ENCODE measurements around the gene IGLL5. TPM values are rescaled to one million over a fixed set of nuclear protein-coding genes. Genes with fewer than 3 reads are reported as not detected.

IGLL5 gene
- total and polyA plus RNA-seq, 9 of the 15 experiments (the other 6 are each of a cell fraction or from before 2014, with no cell fraction given): not detected

DNA sequence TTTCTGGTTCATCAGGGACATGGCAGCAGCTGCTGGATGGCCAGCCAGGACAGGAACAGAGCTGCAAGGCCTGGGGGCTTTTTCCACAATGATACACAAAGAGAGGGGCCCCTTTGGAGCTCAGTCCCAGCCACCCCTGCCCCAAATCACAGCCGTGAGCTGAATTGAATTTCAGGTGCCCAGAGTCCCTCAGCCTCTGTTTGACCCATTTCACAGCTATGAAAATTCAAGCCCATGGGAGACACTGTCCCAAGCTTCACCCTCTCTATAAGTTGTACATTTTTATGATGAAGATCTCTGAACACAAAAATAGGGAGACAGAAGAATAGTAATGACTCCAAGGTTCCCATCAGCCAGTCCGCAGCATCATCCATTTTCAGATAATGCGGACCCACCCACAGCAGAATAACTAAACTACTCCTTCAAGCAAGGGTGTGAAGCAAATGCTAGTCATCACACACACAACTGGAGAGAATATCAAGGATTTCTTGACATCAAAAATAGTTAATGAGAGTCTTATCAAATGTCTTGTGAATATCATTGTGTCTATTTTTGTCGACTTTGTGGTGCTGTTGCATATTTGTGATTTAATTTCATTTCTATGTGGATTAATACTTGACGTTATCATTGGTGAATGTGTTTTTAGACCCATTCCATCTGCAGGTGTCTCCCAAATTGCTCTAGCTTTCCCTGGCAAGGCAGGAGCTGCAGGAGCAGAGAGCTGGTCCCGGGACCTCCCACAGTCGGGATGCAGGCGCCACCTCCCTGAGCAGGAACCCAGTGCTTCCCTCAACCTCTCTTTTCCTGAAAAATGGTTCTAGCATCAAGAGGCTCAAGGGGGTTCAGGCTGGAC lies 24.7 kb downstream of the IGLL5 start (continued):
- TF ChIP-seq, protein P1, sequence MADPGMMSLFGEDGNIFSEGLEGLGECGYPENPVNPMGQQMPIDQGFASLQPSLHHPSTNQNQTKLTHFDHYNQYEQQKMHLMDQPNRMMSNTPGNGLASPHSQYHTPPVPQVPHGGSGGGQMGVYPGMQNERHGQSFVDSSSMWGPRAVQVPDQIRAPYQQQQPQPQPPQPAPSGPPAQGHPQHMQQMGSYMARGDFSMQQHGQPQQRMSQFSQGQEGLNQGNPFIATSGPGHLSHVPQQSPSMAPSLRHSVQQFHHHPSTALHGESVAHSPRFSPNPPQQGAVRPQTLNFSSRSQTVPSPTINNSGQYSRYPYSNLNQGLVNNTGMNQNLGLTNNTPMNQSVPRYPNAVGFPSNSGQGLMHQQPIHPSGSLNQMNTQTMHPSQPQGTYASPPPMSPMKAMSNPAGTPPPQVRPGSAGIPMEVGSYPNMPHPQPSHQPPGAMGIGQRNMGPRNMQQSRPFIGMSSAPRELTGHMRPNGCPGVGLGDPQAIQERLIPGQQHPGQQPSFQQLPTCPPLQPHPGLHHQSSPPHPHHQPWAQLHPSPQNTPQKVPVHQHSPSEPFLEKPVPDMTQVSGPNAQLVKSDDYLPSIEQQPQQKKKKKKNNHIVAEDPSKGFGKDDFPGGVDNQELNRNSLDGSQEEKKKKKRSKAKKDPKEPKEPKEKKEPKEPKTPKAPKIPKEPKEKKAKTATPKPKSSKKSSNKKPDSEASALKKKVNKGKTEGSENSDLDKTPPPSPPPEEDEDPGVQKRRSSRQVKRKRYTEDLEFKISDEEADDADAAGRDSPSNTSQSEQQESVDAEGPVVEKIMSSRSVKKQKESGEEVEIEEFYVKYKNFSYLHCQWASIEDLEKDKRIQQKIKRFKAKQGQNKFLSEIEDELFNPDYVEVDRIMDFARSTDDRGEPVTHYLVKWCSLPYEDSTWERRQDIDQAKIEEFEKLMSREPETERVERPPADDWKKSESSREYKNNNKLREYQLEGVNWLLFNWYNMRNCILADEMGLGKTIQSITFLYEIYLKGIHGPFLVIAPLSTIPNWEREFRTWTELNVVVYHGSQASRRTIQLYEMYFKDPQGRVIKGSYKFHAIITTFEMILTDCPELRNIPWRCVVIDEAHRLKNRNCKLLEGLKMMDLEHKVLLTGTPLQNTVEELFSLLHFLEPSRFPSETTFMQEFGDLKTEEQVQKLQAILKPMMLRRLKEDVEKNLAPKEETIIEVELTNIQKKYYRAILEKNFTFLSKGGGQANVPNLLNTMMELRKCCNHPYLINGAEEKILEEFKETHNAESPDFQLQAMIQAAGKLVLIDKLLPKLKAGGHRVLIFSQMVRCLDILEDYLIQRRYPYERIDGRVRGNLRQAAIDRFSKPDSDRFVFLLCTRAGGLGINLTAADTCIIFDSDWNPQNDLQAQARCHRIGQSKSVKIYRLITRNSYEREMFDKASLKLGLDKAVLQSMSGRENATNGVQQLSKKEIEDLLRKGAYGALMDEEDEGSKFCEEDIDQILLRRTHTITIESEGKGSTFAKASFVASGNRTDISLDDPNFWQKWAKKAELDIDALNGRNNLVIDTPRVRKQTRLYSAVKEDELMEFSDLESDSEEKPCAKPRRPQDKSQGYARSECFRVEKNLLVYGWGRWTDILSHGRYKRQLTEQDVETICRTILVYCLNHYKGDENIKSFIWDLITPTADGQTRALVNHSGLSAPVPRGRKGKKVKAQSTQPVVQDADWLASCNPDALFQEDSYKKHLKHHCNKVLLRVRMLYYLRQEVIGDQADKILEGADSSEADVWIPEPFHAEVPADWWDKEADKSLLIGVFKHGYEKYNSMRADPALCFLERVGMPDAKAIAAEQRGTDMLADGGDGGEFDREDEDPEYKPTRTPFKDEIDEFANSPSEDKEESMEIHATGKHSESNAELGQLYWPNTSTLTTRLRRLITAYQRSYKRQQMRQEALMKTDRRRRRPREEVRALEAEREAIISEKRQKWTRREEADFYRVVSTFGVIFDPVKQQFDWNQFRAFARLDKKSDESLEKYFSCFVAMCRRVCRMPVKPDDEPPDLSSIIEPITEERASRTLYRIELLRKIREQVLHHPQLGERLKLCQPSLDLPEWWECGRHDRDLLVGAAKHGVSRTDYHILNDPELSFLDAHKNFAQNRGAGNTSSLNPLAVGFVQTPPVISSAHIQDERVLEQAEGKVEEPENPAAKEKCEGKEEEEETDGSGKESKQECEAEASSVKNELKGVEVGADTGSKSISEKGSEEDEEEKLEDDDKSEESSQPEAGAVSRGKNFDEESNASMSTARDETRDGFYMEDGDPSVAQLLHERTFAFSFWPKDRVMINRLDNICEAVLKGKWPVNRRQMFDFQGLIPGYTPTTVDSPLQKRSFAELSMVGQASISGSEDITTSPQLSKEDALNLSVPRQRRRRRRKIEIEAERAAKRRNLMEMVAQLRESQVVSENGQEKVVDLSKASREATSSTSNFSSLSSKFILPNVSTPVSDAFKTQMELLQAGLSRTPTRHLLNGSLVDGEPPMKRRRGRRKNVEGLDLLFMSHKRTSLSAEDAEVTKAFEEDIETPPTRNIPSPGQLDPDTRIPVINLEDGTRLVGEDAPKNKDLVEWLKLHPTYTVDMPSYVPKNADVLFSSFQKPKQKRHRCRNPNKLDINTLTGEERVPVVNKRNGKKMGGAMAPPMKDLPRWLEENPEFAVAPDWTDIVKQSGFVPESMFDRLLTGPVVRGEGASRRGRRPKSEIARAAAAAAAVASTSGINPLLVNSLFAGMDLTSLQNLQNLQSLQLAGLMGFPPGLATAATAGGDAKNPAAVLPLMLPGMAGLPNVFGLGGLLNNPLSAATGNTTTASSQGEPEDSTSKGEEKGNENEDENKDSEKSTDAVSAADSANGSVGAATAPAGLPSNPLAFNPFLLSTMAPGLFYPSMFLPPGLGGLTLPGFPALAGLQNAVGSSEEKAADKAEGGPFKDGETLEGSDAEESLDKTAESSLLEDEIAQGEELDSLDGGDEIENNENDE (IDR thresholded peaks at IDR 0.05; ENCODE audit: low read depth, low read length): no peak
- TF ChIP-seq ZFP30 (CRISPR knock-in tag; IDR thresholded peaks at IDR 0.05; ENCODE audit: borderline replicate concordance): no peak
- TF ChIP-seq, protein P2, sequence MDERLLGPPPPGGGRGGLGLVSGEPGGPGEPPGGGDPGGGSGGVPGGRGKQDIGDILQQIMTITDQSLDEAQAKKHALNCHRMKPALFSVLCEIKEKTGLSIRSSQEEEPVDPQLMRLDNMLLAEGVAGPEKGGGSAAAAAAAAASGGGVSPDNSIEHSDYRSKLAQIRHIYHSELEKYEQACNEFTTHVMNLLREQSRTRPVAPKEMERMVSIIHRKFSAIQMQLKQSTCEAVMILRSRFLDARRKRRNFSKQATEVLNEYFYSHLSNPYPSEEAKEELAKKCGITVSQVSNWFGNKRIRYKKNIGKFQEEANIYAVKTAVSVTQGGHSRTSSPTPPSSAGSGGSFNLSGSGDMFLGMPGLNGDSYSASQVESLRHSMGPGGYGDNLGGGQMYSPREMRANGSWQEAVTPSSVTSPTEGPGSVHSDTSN (CRISPR knock-in tag; IDR thresholded peaks at IDR 0.05; ENCODE audit: low read depth): no peak
- TF ChIP-seq, protein P2 (tag; conservative IDR thresholded peaks at IDR 0.05; ENCODE audit: low read depth): no peak
- no peak for TF ChIP-seq PHF20 (IDR thresholded peaks at IDR 0.05; ENCODE audit: partially characterized antibody)
- TF ChIP-seq, protein P3, sequence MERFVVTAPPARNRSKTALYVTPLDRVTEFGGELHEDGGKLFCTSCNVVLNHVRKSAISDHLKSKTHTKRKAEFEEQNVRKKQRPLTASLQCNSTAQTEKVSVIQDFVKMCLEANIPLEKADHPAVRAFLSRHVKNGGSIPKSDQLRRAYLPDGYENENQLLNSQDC (CRISPR knock-in tag; IDR thresholded peaks at IDR 0.05): peak; percentile 20; the same call in 1 of the 2 replicates
- TF ChIP-seq GTF2E2 (tag; IDR thresholded peaks at IDR 0.05): no peak
- TF ChIP-seq, protein P4, sequence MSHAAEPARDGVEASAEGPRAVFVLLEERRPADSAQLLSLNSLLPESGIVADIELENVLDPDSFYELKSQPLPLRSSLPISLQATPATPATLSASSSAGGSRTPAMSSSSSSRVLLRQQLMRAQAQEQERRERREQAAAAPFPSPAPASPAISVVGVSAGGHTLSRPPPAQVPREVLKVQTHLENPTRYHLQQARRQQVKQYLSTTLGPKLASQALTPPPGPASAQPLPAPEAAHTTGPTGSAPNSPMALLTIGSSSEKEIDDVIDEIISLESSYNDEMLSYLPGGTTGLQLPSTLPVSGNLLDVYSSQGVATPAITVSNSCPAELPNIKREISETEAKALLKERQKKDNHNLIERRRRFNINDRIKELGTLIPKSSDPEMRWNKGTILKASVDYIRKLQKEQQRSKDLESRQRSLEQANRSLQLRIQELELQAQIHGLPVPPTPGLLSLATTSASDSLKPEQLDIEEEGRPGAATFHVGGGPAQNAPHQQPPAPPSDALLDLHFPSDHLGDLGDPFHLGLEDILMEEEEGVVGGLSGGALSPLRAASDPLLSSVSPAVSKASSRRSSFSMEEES (CRISPR knock-in tag; IDR thresholded peaks at IDR 0.05): no peak
- no peak for TF ChIP-seq ZNF217 (CRISPR knock-in tag; IDR thresholded peaks at IDR 0.05)
- no peak for TF ChIP-seq MYNN (IDR thresholded peaks at IDR 0.05)
- 0 out of 2 replicates have a peak, but pooled peaks have one; percentile 0 for TF ChIP-seq MYNN (CRISPR knock-in tag; IDR thresholded peaks at IDR 0.05)

Measured in K562 (cell line).